HepG2 (cell line): Measurements from ENCODE around the gene BCAR3. TPM values are rescaled to one million over a fixed set of nuclear protein-coding genes. Genes with fewer than 3 reads are reported as not detected.

Experiments
- ASH2L ChIP-seq: fragments of 300-600, 200-600 bp; sonication (generic); IDR thresholded peaks from 2 replicates; pipeline ENCODE4 v1.7.0; 2017; ENCODE audit warnings: low read depth, mild to moderate bottlenecking, moderate library complexity, mixed read lengths, low read length; ENCODE audit not compliant: insufficient read length
- CREB1 ChIP-seq, 2 experiments: fragments of 450-650 bp in 1 of 2; IDR thresholded peaks; 2 replicates each; pipeline ENCODE4 v1.6.1; 2016 to 2017; ENCODE audit warnings: control low read depth in 1 of 2, mild to moderate bottlenecking in 1 of 2, missing compliant biosample characterization in 1 of 2, missing genetic modification characterization in 1 of 2
- DPF2 ChIP-seq: sonication (generic); formaldehyde crosslinking; IDR thresholded peaks from 2 replicates; pipeline ENCODE4 v1.4.0; 2020; ENCODE audit warnings: mild to moderate bottlenecking, low read depth, missing genetic modification reagents, borderline replicate concordance
- ETV5 ChIP-seq: IDR thresholded peaks from 2 replicates; pipeline ENCODE4 v1.6.1; 2018; ENCODE audit warnings: missing biosample characterization, missing genetic modification reagents, inconsistent platforms, borderline replicate concordance
- FOXK1 ChIP-seq: sonication (generic); formaldehyde crosslinking; IDR thresholded peaks from 2 replicates; pipeline ENCODE4 v1.4.0; 2020; ENCODE audit warnings: low read depth, missing genetic modification reagents, borderline replicate concordance
- GFI1 ChIP-seq: sonication (generic); formaldehyde crosslinking; IDR thresholded peaks from 2 replicates; pipeline ENCODE4 v1.5.0; 2020; ENCODE audit warnings: missing genetic modification reagents, mild to moderate bottlenecking, borderline replicate concordance
- KLF11 ChIP-seq: IDR thresholded peaks from 2 replicates; pipeline ENCODE4 v1.6.1; 2016; ENCODE audit warnings: missing compliant biosample characterization
- RNF219 ChIP-seq: sonication (generic); formaldehyde crosslinking; IDR thresholded peaks from 2 replicates; pipeline ENCODE4 v1.5.0; 2020; ENCODE audit warnings: mild to moderate bottlenecking, missing genetic modification reagents
- TOE1 ChIP-seq: sonication (generic); formaldehyde crosslinking; IDR thresholded peaks from 2 replicates; pipeline ENCODE4 v1.4.0; 2020; ENCODE audit warnings: mild to moderate bottlenecking, missing genetic modification reagents
- USF2 ChIP-seq, 2 experiments: sonication (generic) in 1 of 2; formaldehyde crosslinking in 1 of 2; IDR thresholded peaks; 2 replicates each; pipeline versions ENCODE4 v1.5.1 to v1.6.1; 2011 to 2020; ENCODE audit warnings: borderline replicate concordance in 1 of 2, low read depth in 1 of 2, low read length in 1 of 2, mild to moderate bottlenecking in 1 of 2, missing genetic modification reagents in 1 of 2, moderate library complexity in 1 of 2
- ZBTB25 ChIP-seq: IDR thresholded peaks from 2 replicates; pipeline ENCODE4 v1.6.1; 2018; ENCODE audit warnings: missing genetic modification reagents
- ZC3H4 ChIP-seq: sonication (generic); formaldehyde crosslinking; IDR thresholded peaks from 2 replicates; pipeline ENCODE4 v1.4.0; 2020; ENCODE audit warnings: missing genetic modification reagents, borderline replicate concordance
- ZFX ChIP-seq: sonication (generic); formaldehyde crosslinking; IDR thresholded peaks from 2 replicates; pipeline ENCODE4 v1.4.0; 2020; ENCODE audit warnings: mild to moderate bottlenecking, low read depth, missing genetic modification reagents, moderate library complexity
- ZFY ChIP-seq: sonication (generic); formaldehyde crosslinking; IDR thresholded peaks from 2 replicates; pipeline ENCODE4 v1.4.0; 2020; ENCODE audit warnings: missing genetic modification reagents
- ZNF383 ChIP-seq: sonication (generic); formaldehyde crosslinking; IDR thresholded peaks from 2 replicates; pipeline ENCODE4 v1.4.0; 2020; ENCODE audit warnings: missing genetic modification reagents, mild to moderate bottlenecking, borderline replicate concordance
- ZNF503 ChIP-seq: sonication (generic); formaldehyde crosslinking; IDR thresholded peaks from 2 replicates; pipeline ENCODE4 v1.4.0; 2020; ENCODE audit warnings: missing genetic modification reagents
- ZNF770 ChIP-seq: sonication (generic); formaldehyde crosslinking; IDR thresholded peaks from 2 replicates; pipeline ENCODE4 v1.5.0; 2020; ENCODE audit warnings: mild to moderate bottlenecking, missing genetic modification reagents
- polyA plus RNA-seq, 8 experiments: library from polyadenylated mRNA; depleted of rRNA in 3 of 8; stranded (reverse) in 7 of 8; unstranded in 1 of 8; fragments of >200 nt; fragmentation: Illumina TruSeq in 4 of 8; extraction: Trizol in 4 of 8; gene quantifications; 2 replicates each; pipeline versions ENCODE4 v1.2.1 to v1.2.3, GENCODE V29; 2011 to 2016; ENCODE audit warnings: low read depth in 4 of 8, missing spikeins in 1 of 8, mixed read lengths in 1 of 8; ENCODE audit not compliant: insufficient read depth in 1 of 8
- total RNA-seq, 5 experiments: library from RNA; depleted of rRNA; stranded (reverse); fragments of >200 nt; fragmentation: Illumina TruSeq; extraction: Trizol; gene quantifications; 2 replicates each; pipeline ENCODE4 v1.2.3, GENCODE V29; 2016; ENCODE audit warnings: low read depth in 1 of 5

Gene BCAR3
- total and polyA plus RNA-seq, 2 of the 13 experiments (the other 11 are each of a cell fraction or from before 2014, with no cell fraction given), result 3.6 to 4.8 TPM

GRCh38 chr1:93616996-93617669 lies 64.5 kb downstream of the BCAR3 start (continued):
- TF ChIP-seq ZBTB25 (CRISPR knock-in tag) (peak; percentile 61; the same call in 1 of the 2 replicates), ZNF503 (CRISPR knock-in tag) (no peak), ZC3H4 (0 out of 2 replicates have a peak, but pooled peaks have one; percentile 62), ZFX (CRISPR knock-in tag) (peak; percentile 92), KLF11 (CRISPR knock-in tag) (0 out of 2 replicates have a peak, but pooled peaks have one; percentile 77), ZNF770 (peak; percentile 68), RNF219 (CRISPR knock-in tag) (0 out of 2 replicates have a peak, but pooled peaks have one; percentile 20), ASH2L (peak; percentile 74), CREB1 (IDR thresholded peaks at IDR 0.05) (no peak), CREB1 (CRISPR knock-in tag; IDR thresholded peaks at IDR 0.05) (0 out of 2 replicates have a peak, but pooled peaks have one; percentile 17), DPF2 (CRISPR knock-in tag) (no peak; the same call in 1 of the 2 replicates), TOE1 (CRISPR knock-in tag) (no peak), FOXK1 (CRISPR knock-in tag) (no peak; the same call in 1 of the 2 replicates), ZFY (CRISPR knock-in tag) (peak; percentile 92), ZNF383 (CRISPR knock-in tag) (no peak), USF2 (IDR thresholded peaks at IDR 0.05; ENCODE audit: low read depth, low read length) (no peak), USF2 (CRISPR knock-in tag; IDR thresholded peaks at IDR 0.05; ENCODE audit: borderline replicate concordance) (no peak), ETV5 (CRISPR knock-in tag) (peak; percentile 72), GFI1 (peak; percentile 61; the same call in 1 of the 2 replicates)
